Activated T-cell treated with anti-CD3 and anti-CD28 coated beads, Interleukin-2, amount 50 U/mL, for 1 hour (primary cell): ENCODE data around the gene NINL.
"Not testable (repeated sequence)": the region's sequence is repeated elsewhere in the genome, so short reads cannot be mapped to it uniquely, and the experiment has no call there.

Source experiments
- DNase-seq: peaks from one replicate; pipeline ENCODE4 v3.0.0-alpha.2; 2020

Gene NINL

GRCh38 chr20:25584905-25585704 lies at the start of gene NINL:
Gene NINL (minus strand): TSS chr20:25585531. CDS start chr20:25526587, 58,944 bp downstream.
- peak; percentile 57 for DNase-seq

GRCh38 chr20:25632940-25633790 lies 47.8 kb upstream of the NINL start:
- DNase-seq: no peak

- not testable (repeated sequence) for DNase-seq
These were observed 45.3 kb upstream of the NINL start for GRCh38 chr20:25630615-25631014.

- no peak for DNase-seq
These were observed 44.6 kb upstream of the NINL start for GRCh38 chr20:25629816-25630499.

GRCh38 chr20:25626779-25627178 lies 41.4 kb upstream of the NINL start:
- no peak for DNase-seq

- no peak for DNase-seq
These were observed 39.2 kb upstream of the NINL start for GRCh38 chr20:25624500-25624939.

- peak; percentile 84 for DNase-seq
These were observed 38.6 kb upstream of the NINL start, which contains the start of gene NANP for GRCh38 chr20:25623736-25624499. Gene NANP (minus strand): TSS chr20:25624014. CDS start chr20:25623948, 66 bp downstream.

- DNase-seq: no peak
These were observed 37.9 kb upstream of the NINL start for GRCh38 chr20:25623225-25623735.

- no peak for DNase-seq
These were observed 37.3 kb upstream of the NINL start for GRCh38 chr20:25622450-25623224.

- no peak for DNase-seq
These were observed 36.7 kb upstream of the NINL start for GRCh38 chr20:25622049-25622448.

GRCh38 chr20:25619514-25619913 lies 34.2 kb upstream of the NINL start:
- no peak for DNase-seq

GRCh38 chr20:25608774-25609173 lies 23.4 kb upstream of the NINL start:
- DNase-seq: no peak

- DNase-seq: no peak
These were observed 20.9 kb upstream of the NINL start for GRCh38 chr20:25606094-25606695.

GRCh38 chr20:25605148-25605547 lies 19.8 kb upstream of the NINL start:
- DNase-seq: no peak

GRCh38 chr20:25604611-25605010 lies 19.3 kb upstream of the NINL start:
- DNase-seq: no peak

- not testable (repeated sequence) for DNase-seq
These were observed 17.6 kb upstream of the NINL start for GRCh38 chr20:25602914-25603309.

- not testable (repeated sequence) for DNase-seq
These were observed 17.0 kb upstream of the NINL start for GRCh38 chr20:25602191-25602913.

- DNase-seq: no peak
These were observed 16.3 kb upstream of the NINL start for GRCh38 chr20:25601659-25602058.

GRCh38 chr20:25600632-25601031 lies 15.3 kb upstream of the NINL start:
- no peak for DNase-seq
